Spleen (tissue), 7 donors: ENCODE results near the gene KSR1.

Source experiments
- POLR2A ChIP-seq, 3 donors: fragments of 450-650 bp; IDR thresholded peaks; one replicate each; pipeline ENCODE4 v1.5.1; 2017; ENCODE audit warnings: antibody characterized with exemption in 3 of 3, mild to moderate bottlenecking in 1 of 3
- POLR2AphosphoS5 ChIP-seq, 3 donors: sonication (generic); formaldehyde crosslinking; IDR thresholded peaks; one replicate each; pipeline ENCODE4 v1.5.1; 2017; ENCODE audit warnings: antibody characterized with exemption in 3 of 3
- TF ChIP-seq, protein P1 (sequence below), 11 experiments: fragments of 200-600 bp in 7 of 11; fragments of 450-650 bp in 4 of 11; sonication (generic) in 4 of 11; IDR thresholded peaks in 8 of 11; conservative IDR thresholded peaks in 3 of 11; 1 replicate in 7 of 11; 2 replicates in 4 of 11; pipeline versions ENCODE4 v1.4.0 to v1.8.0; 2016 to 2021; ENCODE audit warnings: antibody characterized with exemption in 11 of 11, inconsistent platforms in 4 of 11, mild to moderate bottlenecking in 1 of 11
- donor health status: DM: no; HTN: no; CAD: no; lungs with moderate emphysema.
- donor health status: DM: no; HTN: no; CAD: no.
- donor health status: DM: no; HTN: no; CAD: no.

DNA sequence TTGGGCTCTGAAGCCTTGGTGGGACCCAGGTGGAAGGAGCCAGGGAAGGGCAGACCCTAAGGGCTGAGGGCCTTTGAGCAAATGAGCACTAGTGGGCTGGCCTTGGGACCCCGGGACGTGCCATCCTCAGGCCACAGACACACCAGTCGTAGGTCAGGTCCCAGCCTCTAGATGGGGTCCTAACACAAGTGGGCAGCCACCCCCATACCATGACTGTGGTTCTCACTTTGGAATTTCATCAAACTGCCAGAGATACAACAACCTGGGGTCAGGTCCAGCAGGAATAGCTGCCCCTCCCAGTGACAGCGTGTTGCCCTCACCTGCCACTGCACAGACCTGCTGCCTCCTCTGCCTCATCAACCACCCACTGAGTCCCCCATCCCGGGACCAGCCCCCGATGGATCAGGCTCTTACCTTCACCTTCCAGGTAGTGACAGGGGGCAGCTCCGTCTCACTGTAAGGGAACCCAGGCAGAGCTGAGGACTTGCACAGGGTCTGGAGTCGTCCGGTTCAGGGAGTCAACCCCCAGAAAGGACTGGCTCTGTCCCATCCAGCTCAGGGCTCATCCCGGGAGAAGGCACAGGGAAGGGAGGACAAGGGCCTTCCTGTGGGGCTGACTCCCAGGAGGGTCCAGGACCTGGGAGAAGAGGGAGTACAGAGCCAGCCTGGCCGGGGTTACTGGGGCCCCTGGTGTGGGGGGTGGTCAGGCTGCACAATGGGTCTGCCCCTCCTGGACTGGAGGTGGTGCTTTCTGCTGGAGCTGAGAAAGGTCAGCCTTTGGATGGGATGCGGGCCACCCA lies 214.7 kb downstream of the KSR1 start:
- TF ChIP-seq, protein P1, sequence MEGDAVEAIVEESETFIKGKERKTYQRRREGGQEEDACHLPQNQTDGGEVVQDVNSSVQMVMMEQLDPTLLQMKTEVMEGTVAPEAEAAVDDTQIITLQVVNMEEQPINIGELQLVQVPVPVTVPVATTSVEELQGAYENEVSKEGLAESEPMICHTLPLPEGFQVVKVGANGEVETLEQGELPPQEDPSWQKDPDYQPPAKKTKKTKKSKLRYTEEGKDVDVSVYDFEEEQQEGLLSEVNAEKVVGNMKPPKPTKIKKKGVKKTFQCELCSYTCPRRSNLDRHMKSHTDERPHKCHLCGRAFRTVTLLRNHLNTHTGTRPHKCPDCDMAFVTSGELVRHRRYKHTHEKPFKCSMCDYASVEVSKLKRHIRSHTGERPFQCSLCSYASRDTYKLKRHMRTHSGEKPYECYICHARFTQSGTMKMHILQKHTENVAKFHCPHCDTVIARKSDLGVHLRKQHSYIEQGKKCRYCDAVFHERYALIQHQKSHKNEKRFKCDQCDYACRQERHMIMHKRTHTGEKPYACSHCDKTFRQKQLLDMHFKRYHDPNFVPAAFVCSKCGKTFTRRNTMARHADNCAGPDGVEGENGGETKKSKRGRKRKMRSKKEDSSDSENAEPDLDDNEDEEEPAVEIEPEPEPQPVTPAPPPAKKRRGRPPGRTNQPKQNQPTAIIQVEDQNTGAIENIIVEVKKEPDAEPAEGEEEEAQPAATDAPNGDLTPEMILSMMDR (IDR thresholded peaks at IDR 0.05 in 8 of 11, conservative IDR thresholded peaks at IDR 0.05 in 3 of 11) = no peak
- no peak for TF ChIP-seq POLR2A (IDR thresholded peaks at IDR 0.05)
- TF ChIP-seq POLR2AphosphoS5 (IDR thresholded peaks at IDR 0.05) = no peak
